WERI-Rb-1 (cell line): ENCODE measurements around the gene SOX1.

Source experiments
- DNase-seq: peaks from one replicate; pipeline ENCODE4 v3.0.0-alpha.2; 2020
- H3K27ac ChIP-seq: fragments of 250-450 bp; sonication (Bioruptor Pico); 2 replicates; pipeline ENCODE4 v1.5.1; 2020; ENCODE audit warnings: mild to moderate bottlenecking, moderate library complexity
- H3K27me3 ChIP-seq: fragments of 250-450 bp; sonication (Bioruptor Pico); 2 replicates; pipeline ENCODE4 v1.5.1; 2021; ENCODE audit warnings: mild to moderate bottlenecking, low read depth, moderate library complexity; ENCODE audit not compliant: insufficient read depth, severe bottlenecking
- H3K36me3 ChIP-seq: fragments of 250-450 bp; sonication (Bioruptor Pico); 2 replicates; pipeline ENCODE4 v1.5.1; 2020; ENCODE audit warnings: mild to moderate bottlenecking, moderate library complexity
- H3K4me3 ChIP-seq: 2 replicates; pipeline ENCODE4 v1.5.1; 2011; ENCODE audit warnings: low read depth, mild to moderate bottlenecking, control low read depth, low read length
- H3K9me3 ChIP-seq: fragments of 250-450 bp; sonication (Bioruptor Pico); 2 replicates; pipeline ENCODE4 v1.5.1; 2021; ENCODE audit warnings: mild to moderate bottlenecking, moderate library complexity; ENCODE audit not compliant: severe bottlenecking
- CTCF ChIP-seq: IDR thresholded peaks from 2 replicates; pipeline ENCODE4 v1.5.1; 2011; ENCODE audit warnings: low read depth, mild to moderate bottlenecking, control low read depth, inconsistent platforms, low read length

The SOX1 gene

GRCh38 chr13:112071102-112071722 lies 4.3 kb downstream of the SOX1 start:
- Histone ChIP-seq H3K36me3 (no peaks in the 10 kb centered on the region), H3K27ac (no peak overlapping the region), H3K9me3 (peaks cover 61% of the 10 kb centered on the region), H3K27me3 (peaks cover 84% of the 10 kb centered on the region), H3K4me3 (no peak overlapping the region)
- no peak for TF ChIP-seq CTCF
- no peak for DNase-seq

GRCh38 chr13:112071723-112072533 lies 5.0 kb downstream of the SOX1 start:
- Histone ChIP-seq H3K27me3 (peaks cover 87% of the 10 kb centered on the region), H3K36me3 (no peaks in the 10 kb centered on the region), H3K27ac (no peak overlapping the region), H3K9me3 (peaks cover 55% of the 10 kb centered on the region), H3K4me3 (no peak overlapping the region)
- TF ChIP-seq CTCF = no peak
- no peak for DNase-seq

GRCh38 chr13:112072534-112073244 lies 5.7 kb downstream of the SOX1 start:
- no peaks in the 10 kb centered on the region for H3K36me3 ChIP-seq
- no peak for TF ChIP-seq CTCF
- H3K4me3 ChIP-seq = no peak overlapping the region
- no peak overlapping the region for H3K27ac ChIP-seq
- H3K9me3 ChIP-seq = peaks cover 50% of the 10 kb centered on the region
- DNase-seq = peak; percentile 7
- H3K27me3 ChIP-seq = peaks cover 90% of the 10 kb centered on the region

GRCh38 chr13:112073245-112074138 lies 6.5 kb downstream of the SOX1 start:
- DNase-seq = no peak
- peaks cover 98% of the 10 kb centered on the region for H3K27me3 ChIP-seq
- TF ChIP-seq CTCF = no peak
- peaks cover 47% of the 10 kb centered on the region for H3K9me3 ChIP-seq
- H3K4me3 ChIP-seq = no peak overlapping the region
- no peaks in the 10 kb centered on the region for H3K36me3 ChIP-seq
- H3K27ac ChIP-seq = no peak overlapping the region

DNA sequence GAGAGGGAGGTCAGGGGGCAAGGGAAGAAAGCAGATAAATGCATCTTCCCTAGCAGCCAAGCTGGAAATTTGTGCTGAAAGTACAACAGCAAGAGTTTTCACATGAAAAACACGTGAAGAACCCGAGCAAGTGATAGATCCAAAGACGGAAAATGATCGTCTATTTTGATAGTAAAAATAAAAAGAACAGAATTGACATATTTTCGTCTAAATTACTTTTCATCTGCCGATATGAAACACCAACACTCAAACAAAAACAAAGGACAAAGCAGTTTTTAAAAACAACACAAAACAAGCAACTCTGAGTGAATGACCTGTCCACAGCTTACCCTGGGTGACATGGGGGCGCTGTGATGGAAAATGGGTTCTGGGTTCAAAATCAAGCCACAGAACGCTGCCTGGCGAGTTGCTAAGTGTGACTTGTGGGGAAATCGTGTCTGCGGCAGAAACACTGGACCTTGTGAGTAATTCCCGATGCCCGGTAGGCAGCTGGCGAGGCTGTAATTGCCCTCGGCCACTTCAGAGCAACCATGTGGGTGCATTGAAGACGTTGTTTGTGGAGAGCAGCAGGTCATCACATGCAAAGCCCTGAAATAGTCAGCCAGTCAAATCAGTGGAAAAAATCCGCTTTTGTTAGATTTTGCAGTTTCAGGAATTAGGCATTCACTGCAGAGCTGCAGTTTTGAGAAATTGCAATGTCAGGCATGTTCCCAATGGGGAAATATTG lies 7.4 kb downstream of the SOX1 start:
- no peak overlapping the region for H3K27ac ChIP-seq
- peaks cover 98% of the 10 kb centered on the region for H3K27me3 ChIP-seq
- no peak for DNase-seq
- H3K9me3 ChIP-seq = peaks cover 45% of the 10 kb centered on the region
- TF ChIP-seq CTCF = no peak
- no peaks in the 10 kb centered on the region for H3K36me3 ChIP-seq
- no peak overlapping the region for H3K4me3 ChIP-seq
